Measurements from ENCODE around the gene PGAP1.

GRCh38 chr2:196934672-196935071 lies 8.2 kb upstream of the PGAP1 start:
- TF ChIP-seq CTCF (IDR thresholded peaks at IDR 0.05; ENCODE audit: insufficient read depth, low read depth, low read length) = no peak
- no peak for TF ChIP-seq EZH2 (IDR thresholded peaks at IDR 0.05; ENCODE audit: insufficient read depth, low read length)
